Heart right ventricle (tissue), 16 donors: ENCODE data around the gene ZFAND3. TPM values are rescaled to one million over a fixed set of nuclear protein-coding genes. Genes with fewer than 3 reads are reported as not detected.

ENCODE experiments used
- ATAC-seq, 8 donors: fragments of 200-7000 bp; cut with Tn5 transposase; one replicate each; pipeline ENCODE4 v1.9.1; 2020; ENCODE audit warnings: mild to moderate bottlenecking in 8 of 8, moderate library complexity in 8 of 8, moderate number of reproducible peaks in 1 of 8
- DNase-seq, 2 donors: peaks; one replicate each; pipeline ENCODE4 v3.0.0-alpha.2; 2020
- H3K27ac ChIP-seq, 10 donors: fragments of 200-600 bp; sonication (generic) in 2 of 10; one replicate each; pipeline versions ENCODE4 v1.5.0 to v1.8.0; 2020 to 2022; ENCODE audit warnings: mild to moderate bottlenecking in 3 of 10
- H3K27me3 ChIP-seq, 7 donors: fragments of 200-600 bp; one replicate each; pipeline ENCODE4 v1.8.0; 2021 to 2022; ENCODE audit warnings: mild to moderate bottlenecking in 2 of 7
- H3K36me3 ChIP-seq, 9 donors: fragments of 200-600 bp; sonication (generic) in 1 of 9; one replicate each; pipeline versions ENCODE4 v1.5.0 to v1.8.0; 2020 to 2022; ENCODE audit warnings: mild to moderate bottlenecking in 2 of 9
- H3K4me1 ChIP-seq, 9 donors: fragments of 200-600 bp; sonication (generic) in 1 of 9; one replicate each; pipeline versions ENCODE4 v1.5.0 to v1.8.0; 2020 to 2022; ENCODE audit warnings: mild to moderate bottlenecking in 4 of 9
- H3K4me3 ChIP-seq, 10 donors: fragments of 200-600 bp; sonication (generic) in 2 of 10; one replicate each; pipeline versions ENCODE4 v1.5.0 to v1.8.0; 2020 to 2022; ENCODE audit warnings: mild to moderate bottlenecking in 7 of 10, moderate library complexity in 2 of 10
- H3K9me3 ChIP-seq, 11 donors: fragments of 200-600 bp in 10 of 11; sonication (generic) in 2 of 11; one replicate each; pipeline versions ENCODE4 v1.5.0 to v1.8.0; 2013 to 2022; ENCODE audit warnings: mild to moderate bottlenecking in 2 of 11, control low read depth in 1 of 11, moderate library complexity in 1 of 11
- CTCF ChIP-seq, 9 donors: fragments of 200-600 bp; sonication (generic) in 2 of 9; IDR thresholded peaks; one replicate each; pipeline versions ENCODE4 v1.5.0 to v1.8.0; 2021 to 2022; ENCODE audit warnings: antibody characterized with exemption in 9 of 9, mild to moderate bottlenecking in 5 of 9, moderate library complexity in 1 of 9
- WGBS, 2 donors: extraction: QIAGEN DNeasy Blood & Tissue Kit; methylation state at CpG; one replicate each; pipeline ENCODE4 v1.1.7; 2013; ENCODE audit warnings: inconsistent platforms in 1 of 2; 5-methylcytosine and 5-hydroxymethylcytosine counted together
- intact Hi-C, 10 donors: fragments of 100-400 bp; cut with DNase I; formaldehyde crosslinking; loops; one replicate each; pipeline versions ENCODE4 v1.11.1 to v1.14.2; 2022
- polyA plus RNA-seq, 2 donors: library from polyadenylated mRNA; stranded (reverse); fragments of 200-250 nt; gene quantifications; one replicate each; pipeline ENCODE4 v1.2.3, GENCODE V29; 2013
- total RNA-seq, 10 donors: library from RNA; stranded (reverse); fragmentation: NEBNext Ultra II Directional in 3 of 10; extraction: Animal tissue kit (Norgen Biotek cat#: 25700) in 3 of 10; gene quantifications; one replicate each; pipeline versions ENCODE4 v1.2.1 to v1.2.4, GENCODE V29; 2021 to 2023
- donor health status: Arrhythmogenic right ventricular cardiomyopathy.
- donor health status: ischemic (EF 13 %, LVEDD 7.1; RV severe dilation, severe dysfunction).
- donor health status: healthy with polysubstance abuse.
- donor health status: DM: no; HTN: yes; CAD: no.
- donor health status: DM: no; HTN: no; CAD: no.
- donor health status: ischemic (EF 25% LVEDD 6.9; RV normal size, moderate dysfunction).
- donor health status: ischemic (EF 25% LVEDD 5.7; RV mildly dilated, moderate dysfunction).
- donor health status: healthy.
- donor health status: DM: yes; HTN: yes; CAD: no.
- donor health status: Ischemic cardiomyopathy.
- donor health status: ischemic (EF 35%, LVEDD 5.7; RV mildly dilated, moderate dysfunction).
- donor health status: nonischemic (EF 11% LVEDD 7.7; RV severe dilation, severe dysfunction).
- donor health status: DM: yes; HTN: yes; CAD: no.
- donor health status: PGD.
- donor health status: ischemic (EF 29% LVEDD 5.4; RV normal size, mild dysfunction).
- donor health status: nonischemic (EF 23%, LVEDD 6.1; RV moderate dilation, normal function).

Gene ZFAND3
- total and polyA plus RNA-seq, 12 donors, result 24.4 to 123 (median 105) TPM

DNA sequence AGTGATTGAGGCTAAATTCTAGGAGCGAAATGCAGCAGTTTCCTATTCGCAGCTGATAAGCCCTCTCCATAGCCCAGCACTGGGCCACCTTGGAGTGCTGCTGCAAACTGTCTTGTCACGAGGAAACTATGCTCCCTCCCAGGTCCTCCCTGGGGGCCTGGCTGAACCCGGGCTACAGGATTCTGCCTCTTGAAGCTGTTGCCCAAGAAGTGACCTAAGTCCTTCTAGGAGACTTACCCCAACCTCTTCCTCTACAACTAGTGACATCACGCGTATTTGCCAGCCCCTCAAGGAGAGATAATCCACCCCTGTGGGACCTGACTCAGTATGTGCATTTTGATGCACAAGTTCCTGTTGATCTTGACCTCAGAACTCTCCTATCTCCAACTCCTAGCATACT is 26.5 kb upstream of the ZFAND3 start:
- peak in 1 of 8 donors; percentile 16 for ATAC-seq

GRCh38 chr6:37794825-37795224 is 24.7 kb upstream of the ZFAND3 start:
- Histone ChIP-seq H3K4me1 (peaks cover 0 to 21% (median 11%) of the 10 kb centered on the region in 9 donors), H3K4me3 (no peak overlapping the region), H3K27me3 (no peaks in the 10 kb centered on the region), H3K9me3 (no peaks in the 10 kb centered on the region), H3K36me3 (no peaks in the 10 kb centered on the region), H3K27ac (no peak overlapping the region)
- no peak for TF ChIP-seq CTCF (IDR thresholded peaks at IDR 0.05)
- ATAC-seq (peak in 2 of 8 donors; percentile 19 to 34), DNase-seq (no peak)
- intact Hi-C loops, result loop anchor here (5.0 to 10.0 kb wide), 9 partner anchors 60 to 700 kb away; no protein-coding TSS in a partner anchor
- WGBS, 2 donors, result 47 to 53% methylated on average over 1 of the region's 1 CpG

More for the DNA sequence above, 26.5 kb upstream of the ZFAND3 start:
- no peak for DNase-seq
- no peaks in the 10 kb centered on the region for H3K27me3 ChIP-seq
- 59 to 64% methylated on average over 6 of the region's 6 CpGs for WGBS, 2 donors
- peaks cover 0 to 21% (median 11%) of the 10 kb centered on the region in 9 donors for H3K4me1 ChIP-seq
- no peak for TF ChIP-seq CTCF (IDR thresholded peaks at IDR 0.05)
- no peaks in the 10 kb centered on the region for H3K9me3 ChIP-seq
- H3K4me3 ChIP-seq, result no peak overlapping the region
- no peaks in the 10 kb centered on the region for H3K36me3 ChIP-seq
- intact Hi-C loops, result loop anchor here (5.0 to 10.0 kb wide), 9 partner anchors 62 to 702 kb away; no protein-coding TSS in a partner anchor
- H3K27ac ChIP-seq, result no peak overlapping the region

- Histone ChIP-seq H3K9me3 (no peaks in the 10 kb centered on the region), H3K27me3 (no peaks in the 10 kb centered on the region), H3K4me1 (peaks cover 0 to 13% (median 0%) of the 10 kb centered on the region in 9 donors), H3K27ac (no peak overlapping the region), H3K36me3 (no peaks in the 10 kb centered on the region), H3K4me3 (no peak overlapping the region)
- 90 to 93% methylated on average over 11 of the region's 11 CpGs for WGBS, 2 donors
- TF ChIP-seq CTCF (IDR thresholded peaks at IDR 0.05), result no peak
- intact Hi-C loops, result loop anchor here in 5 of 10 donors (10.0 kb wide), 4 partner anchors 56 to 696 kb away; no protein-coding TSS in a partner anchor
- ATAC-seq (no peak), DNase-seq (no peak)
Observed at GRCh38 chr6:37798436-37799262, 20.9 kb upstream of the ZFAND3 start.

DNA sequence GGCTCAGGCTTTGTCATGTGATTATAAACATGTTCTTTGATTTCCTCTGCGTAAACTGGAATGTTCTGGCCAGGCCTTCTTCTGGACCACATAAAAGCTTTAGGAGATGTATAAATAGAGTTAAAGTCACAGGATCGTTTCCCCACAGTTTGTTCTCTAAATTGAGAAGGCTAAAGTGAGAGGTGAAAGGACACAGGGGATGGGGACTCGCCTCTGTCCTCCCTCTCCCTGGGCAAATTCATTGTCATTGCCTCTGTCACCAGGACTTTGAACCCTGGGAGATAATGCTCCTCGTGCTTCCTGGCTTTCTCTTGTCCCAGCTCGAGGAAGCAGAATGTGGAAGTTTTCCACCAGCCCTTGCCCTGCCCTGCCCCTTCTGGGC is 20.3 kb upstream of the ZFAND3 start:
- 59 to 63% methylated on average over 5 of the region's 5 CpGs for WGBS, 2 donors

More for the DNA sequence above, 20.3 kb upstream of the ZFAND3 start:
- DNase-seq (no peak), ATAC-seq (no peak)
- Histone ChIP-seq H3K9me3 (no peaks in the 10 kb centered on the region), H3K36me3 (no peaks in the 10 kb centered on the region), H3K4me3 (no peak overlapping the region), H3K4me1 (peaks cover 0 to 13% (median 0%) of the 10 kb centered on the region in 9 donors), H3K27me3 (no peaks in the 10 kb centered on the region), H3K27ac (no peak overlapping the region)
- intact Hi-C loops, result loop anchor here in 5 of 10 donors (10.0 kb wide), 4 partner anchors 56 to 696 kb away; no protein-coding TSS in a partner anchor
- no peak for TF ChIP-seq CTCF (IDR thresholded peaks at IDR 0.05)
